ENCODE data around the gene LIN7A.

LIN7A gene

GRCh38 chr12:80846952-80847351, 90.8 kb downstream of the LIN7A start:
- H3K79me2 ChIP-seq (ENCODE audit: insufficient read depth, low read length) = no peaks in the 10 kb centered on the region
- H3K27me3 ChIP-seq (ENCODE audit: low read length) = no peaks in the 10 kb centered on the region
- no peak overlapping the region for H2AFZ ChIP-seq (ENCODE audit: low read depth, low read length, severe bottlenecking)
- H4K20me1 ChIP-seq (ENCODE audit: low read depth, low read length) = no peaks in the 10 kb centered on the region
- H3K9me2 ChIP-seq (replicated peaks; ENCODE audit: insufficient read depth, low read length) = no peaks in the 10 kb centered on the region
- no peak overlapping the region for H3K4me3 ChIP-seq (ENCODE audit: insufficient read depth, low read length, poor library complexity, severe bottlenecking)
- H3F3A ChIP-seq (ENCODE audit: insufficient read depth) = no peaks in the 10 kb centered on the region
- H3K9ac ChIP-seq (ENCODE audit: low read length) = no peak overlapping the region
- TF ChIP-seq, protein P1, sequence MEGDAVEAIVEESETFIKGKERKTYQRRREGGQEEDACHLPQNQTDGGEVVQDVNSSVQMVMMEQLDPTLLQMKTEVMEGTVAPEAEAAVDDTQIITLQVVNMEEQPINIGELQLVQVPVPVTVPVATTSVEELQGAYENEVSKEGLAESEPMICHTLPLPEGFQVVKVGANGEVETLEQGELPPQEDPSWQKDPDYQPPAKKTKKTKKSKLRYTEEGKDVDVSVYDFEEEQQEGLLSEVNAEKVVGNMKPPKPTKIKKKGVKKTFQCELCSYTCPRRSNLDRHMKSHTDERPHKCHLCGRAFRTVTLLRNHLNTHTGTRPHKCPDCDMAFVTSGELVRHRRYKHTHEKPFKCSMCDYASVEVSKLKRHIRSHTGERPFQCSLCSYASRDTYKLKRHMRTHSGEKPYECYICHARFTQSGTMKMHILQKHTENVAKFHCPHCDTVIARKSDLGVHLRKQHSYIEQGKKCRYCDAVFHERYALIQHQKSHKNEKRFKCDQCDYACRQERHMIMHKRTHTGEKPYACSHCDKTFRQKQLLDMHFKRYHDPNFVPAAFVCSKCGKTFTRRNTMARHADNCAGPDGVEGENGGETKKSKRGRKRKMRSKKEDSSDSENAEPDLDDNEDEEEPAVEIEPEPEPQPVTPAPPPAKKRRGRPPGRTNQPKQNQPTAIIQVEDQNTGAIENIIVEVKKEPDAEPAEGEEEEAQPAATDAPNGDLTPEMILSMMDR (IDR thresholded peaks at IDR 0.05; ENCODE audit: insufficient read depth, low read length, poor library complexity, severe bottlenecking) = no peak
- no peak for TF ChIP-seq EZH2phosphoT487 (conservative IDR thresholded peaks at IDR 0.05; ENCODE audit: low read length)
- H3K4me2 ChIP-seq (ENCODE audit: low read depth, low read length, poor library complexity, severe bottlenecking) = no peak overlapping the region
- H3K27ac ChIP-seq (ENCODE audit: low read depth, low read length) = no peak overlapping the region
- H3K36me3 ChIP-seq (ENCODE audit: low read length) = no peaks in the 10 kb centered on the region
- H3K9me3 ChIP-seq (ENCODE audit: insufficient read depth, low read length) = no peaks in the 10 kb centered on the region

- TF ChIP-seq, protein P1 (IDR thresholded peaks at IDR 0.05; ENCODE audit: insufficient read depth, low read length, poor library complexity, severe bottlenecking) = no peak
- no peak for TF ChIP-seq EZH2phosphoT487 (conservative IDR thresholded peaks at IDR 0.05; ENCODE audit: low read length)
- H3K27ac ChIP-seq (ENCODE audit: low read depth, low read length) = no peak overlapping the region
- H3K4me2 ChIP-seq (ENCODE audit: low read depth, low read length, poor library complexity, severe bottlenecking) = no peak overlapping the region
These were observed 92.1 kb downstream of the LIN7A start for GRCh38 chr12:80845639-80846038.

DNA sequence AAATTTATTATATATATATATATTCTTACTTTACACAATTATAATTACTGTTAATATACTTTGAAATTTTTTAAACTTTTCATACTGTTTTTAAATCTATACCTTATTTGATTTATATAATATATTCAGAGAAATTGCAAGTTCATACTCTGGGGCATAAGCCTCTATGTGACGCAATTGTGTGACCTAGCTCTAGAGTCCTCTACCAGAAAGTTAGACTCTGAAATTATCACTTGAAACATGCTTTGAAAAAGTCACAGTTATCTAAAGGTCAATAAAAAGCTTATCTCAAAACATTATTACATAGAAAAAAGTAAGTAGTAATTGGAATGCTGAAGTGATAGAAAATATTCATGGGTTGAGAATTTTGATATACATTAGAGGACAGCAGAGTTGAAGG, 93.8 kb downstream of the LIN7A start:
- Histone ChIP-seq H3K9me2 (replicated peaks; ENCODE audit: insufficient read depth, low read length) (no peaks in the 10 kb centered on the region), H3K4me3 (ENCODE audit: insufficient read depth, low read length, poor library complexity, severe bottlenecking) (no peak overlapping the region), H3K9ac (ENCODE audit: low read length) (no peak overlapping the region), H3K9me3 (ENCODE audit: insufficient read depth, low read length) (no peaks in the 10 kb centered on the region), H2AFZ (ENCODE audit: low read depth, low read length, severe bottlenecking) (no peak overlapping the region), H3F3A (ENCODE audit: insufficient read depth) (no peaks in the 10 kb centered on the region), H3K27me3 (ENCODE audit: low read length) (no peaks in the 10 kb centered on the region), H3K4me2 (ENCODE audit: low read depth, low read length, poor library complexity, severe bottlenecking) (no peak overlapping the region), H4K20me1 (ENCODE audit: low read depth, low read length) (no peaks in the 10 kb centered on the region), H3K79me2 (ENCODE audit: insufficient read depth, low read length) (no peaks in the 10 kb centered on the region), H3K27ac (ENCODE audit: low read depth, low read length) (no peak overlapping the region), H3K36me3 (ENCODE audit: low read length) (no peaks in the 10 kb centered on the region)
- TF ChIP-seq, protein P1 (IDR thresholded peaks at IDR 0.05; ENCODE audit: insufficient read depth, low read length, poor library complexity, severe bottlenecking) = no peak
- no peak for TF ChIP-seq EZH2phosphoT487 (conservative IDR thresholded peaks at IDR 0.05; ENCODE audit: low read length)

More at GRCh38 chr12:80845639-80846038, 92.1 kb downstream of the LIN7A start:
- Histone ChIP-seq H3K9me2 (replicated peaks; ENCODE audit: insufficient read depth, low read length) (no peaks in the 10 kb centered on the region), H2AFZ (ENCODE audit: low read depth, low read length, severe bottlenecking) (no peak overlapping the region), H3K9ac (ENCODE audit: low read length) (no peak overlapping the region), H3K36me3 (ENCODE audit: low read length) (no peaks in the 10 kb centered on the region), H3K27me3 (ENCODE audit: low read length) (no peaks in the 10 kb centered on the region), H4K20me1 (ENCODE audit: low read depth, low read length) (no peaks in the 10 kb centered on the region), H3K4me3 (ENCODE audit: insufficient read depth, low read length, poor library complexity, severe bottlenecking) (no peak overlapping the region), H3F3A (ENCODE audit: insufficient read depth) (no peaks in the 10 kb centered on the region), H3K9me3 (ENCODE audit: insufficient read depth, low read length) (no peaks in the 10 kb centered on the region), H3K79me2 (ENCODE audit: insufficient read depth, low read length) (no peaks in the 10 kb centered on the region)

Measured in SU-DHL-6 (cell line).